ENCODE results near the gene TNFRSF17. TPM values are rescaled to one million over a fixed set of nuclear protein-coding genes. Genes with fewer than 3 reads are reported as not detected.

TNFRSF17 gene
- total and polyA plus RNA-seq, 2 donors (not counting 3 experiments of a cell fraction or from before 2014, with no cell fraction given), result not detected

GRCh38 chr16:11978080-11978479 is 13.1 kb downstream of the TNFRSF17 start:
- Histone ChIP-seq H3K36me3 (ENCODE audit: control insufficient read depth in 2 of 2, extremely low read depth in 1 of 2, insufficient read depth in 2 of 2, low read length in 2 of 2) (no peaks in the 10 kb centered on the region), H3K9me3 (replicated peaks; ENCODE audit: control insufficient read depth, insufficient read depth, low read length) (no peaks in the 10 kb centered on the region), H3K27ac (ENCODE audit: insufficient read depth, low read depth, low read length) (no peak overlapping the region), H2AFZ (ENCODE audit: low read depth, low read length) (no peak overlapping the region), H3K9ac (replicated peaks; ENCODE audit: extremely low read depth, insufficient read depth, low read length) (no peak overlapping the region), H3K4me3 (replicated peaks in 1 of 3; ENCODE audit: insufficient read depth in 1 of 3, low read depth in 1 of 3, low read length in 3 of 3) (no peak overlapping the region), H3K9me1 (replicated peaks; ENCODE audit: control insufficient read depth, extremely low read depth, insufficient read depth, low read length) (no peaks in the 10 kb centered on the region), H3K4me2 (ENCODE audit: insufficient read depth, low read length) (no peak overlapping the region), H3K4me1 (ENCODE audit: control insufficient read depth, extremely low read depth, insufficient read depth, low read length) (peaks cover 14% of the 10 kb centered on the region), H4K20me1 (replicated peaks; ENCODE audit: control insufficient read depth, extremely low read depth, insufficient read depth, low read length) (no peaks in the 10 kb centered on the region), H3K79me2 (ENCODE audit: control insufficient read depth, insufficient read depth, low read length) (peaks cover 10% of the 10 kb centered on the region), H3K27me3 (ENCODE audit: control insufficient read depth in 2 of 2, insufficient read depth in 2 of 2, low read length in 2 of 2) (no peaks in the 10 kb centered on the region)
- POLR2A ChIA-PET, result no interaction called here
- TF ChIP-seq FOS (IDR thresholded peaks at IDR 0.05; ENCODE audit: borderline replicate concordance, insufficient read depth, low read length) (no peak), POLR2AphosphoS5 (IDR thresholded peaks at IDR 0.05; ENCODE audit: insufficient read depth, low read depth, low read length) (no peak), MAX (IDR thresholded peaks at IDR 0.05; ENCODE audit: insufficient read depth, insufficient read length) (no peak)
- intact Hi-C loops (cut with micrococcal nuclease) (loop anchor here (5.0 kb wide), 1 partner anchor 236 kb away; the partner anchor contains the start of gene TXNDC11), dilution Hi-C loops (cut with MboI; ENCODE audit: extremely low pct_ligation_motif_present, low sequenced_read_pairs) (no loop called here)
- BruUV-seq (replicated peaks), result no TSS peak
- CTCF ChIA-PET, result interaction anchor here (1.3 to 2.5 kb wide), 2 partner anchors 62 to 90 kb away, joined by 3 to 37 read pairs; partner anchors contain the start of gene GSPT1
- FAIRE-seq, result no peak
- no peak for DNase-seq (ENCODE audit: low read depth, low spot score)

DNA sequence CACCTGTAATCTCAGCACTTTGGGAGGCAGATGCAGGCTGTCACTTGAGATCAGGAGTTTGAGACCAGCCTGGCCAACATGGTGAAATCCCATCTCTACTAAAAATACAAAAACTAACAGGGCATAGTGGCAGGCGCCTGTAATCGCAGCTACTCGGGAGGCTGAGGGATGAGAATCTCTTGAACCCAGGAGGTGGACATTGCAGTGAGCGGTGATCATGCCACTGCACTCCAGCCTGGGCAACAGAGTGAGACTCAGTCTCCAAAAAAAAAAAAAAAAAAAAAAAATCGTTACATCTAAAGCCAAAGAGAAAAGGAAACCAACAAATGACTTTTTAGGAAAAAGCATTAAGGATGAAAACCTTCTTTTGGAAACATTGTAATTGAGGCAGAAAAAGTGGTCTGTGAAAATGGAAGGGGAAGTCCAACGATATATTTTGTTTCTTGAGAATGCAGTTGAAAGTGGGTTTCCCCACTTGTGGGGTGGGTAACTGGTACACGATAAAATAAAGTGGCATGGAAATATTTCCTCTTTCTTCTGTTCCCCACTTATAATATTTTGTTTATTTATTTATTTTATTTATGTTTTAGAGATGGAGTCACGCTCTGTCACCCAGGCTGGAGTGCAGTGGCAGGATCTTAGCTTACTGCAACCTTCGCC is 14.1 kb downstream of the TNFRSF17 start:
- Histone ChIP-seq H4K20me1 (replicated peaks; ENCODE audit: control insufficient read depth, extremely low read depth, insufficient read depth, low read length) (no peaks in the 10 kb centered on the region), H3K9me1 (replicated peaks; ENCODE audit: control insufficient read depth, extremely low read depth, insufficient read depth, low read length) (no peaks in the 10 kb centered on the region), H3K9ac (replicated peaks; ENCODE audit: extremely low read depth, insufficient read depth, low read length) (no peak overlapping the region), H2AFZ (ENCODE audit: low read depth, low read length) (no peak overlapping the region), H3K27me3 (ENCODE audit: control insufficient read depth in 2 of 2, insufficient read depth in 2 of 2, low read length in 2 of 2) (no peaks in the 10 kb centered on the region), H3K27ac (ENCODE audit: insufficient read depth, low read depth, low read length) (no peak overlapping the region), H3K4me3 (replicated peaks in 1 of 3; ENCODE audit: insufficient read depth in 1 of 3, low read depth in 1 of 3, low read length in 3 of 3) (no peak overlapping the region), H3K36me3 (ENCODE audit: control insufficient read depth in 2 of 2, extremely low read depth in 1 of 2, insufficient read depth in 2 of 2, low read length in 2 of 2) (no peaks in the 10 kb centered on the region), H3K79me2 (ENCODE audit: control insufficient read depth, insufficient read depth, low read length) (peaks cover 10% of the 10 kb centered on the region), H3K4me1 (ENCODE audit: control insufficient read depth, extremely low read depth, insufficient read depth, low read length) (peaks cover 14% of the 10 kb centered on the region), H3K9me3 (replicated peaks; ENCODE audit: control insufficient read depth, insufficient read depth, low read length) (no peaks in the 10 kb centered on the region), H3K4me2 (ENCODE audit: insufficient read depth, low read length) (no peak overlapping the region)
- POLR2A ChIA-PET, result no interaction called here
- no peak for TF ChIP-seq POLR2A (IDR thresholded peaks at IDR 0.05; ENCODE audit: low read depth, low read length)
- TF ChIP-seq JUN (IDR thresholded peaks at IDR 0.05; ENCODE audit: borderline replicate concordance, insufficient read depth, insufficient read length, low read depth), result no peak
- TF ChIP-seq MYC (IDR thresholded peaks at IDR 0.05; ENCODE audit: low read depth, low read length), result no peak
- TF ChIP-seq FOS (IDR thresholded peaks at IDR 0.05; ENCODE audit: borderline replicate concordance, insufficient read depth, low read length), result no peak
- no peak for TF ChIP-seq MAX (IDR thresholded peaks at IDR 0.05; ENCODE audit: insufficient read depth, insufficient read length)
- TF ChIP-seq POLR2AphosphoS5 (IDR thresholded peaks at IDR 0.05; ENCODE audit: insufficient read depth, low read depth, low read length), result no peak
- TF ChIP-seq EZH2 (IDR thresholded peaks at IDR 0.05; ENCODE audit: borderline replicate concordance, low read depth, low read length, severe bottlenecking), result no peak
- no peak for TF ChIP-seq GATA2 (IDR thresholded peaks at IDR 0.05; ENCODE audit: insufficient read depth, insufficient read length, low read depth, low read length)
- TF ChIP-seq CTCF (IDR thresholded peaks at IDR 0.05; ENCODE audit: extremely low read depth in 1 of 2, insufficient read depth in 1 of 2, low read depth in 1 of 2, low read length in 2 of 2), result no peak
- no TSS peak for BruUV-seq (replicated peaks)
- dilution Hi-C loops (cut with MboI; ENCODE audit: extremely low pct_ligation_motif_present, low sequenced_read_pairs), result no loop called here
- FAIRE-seq (no peak), DNase-seq (ENCODE audit: low read depth, low spot score) (no peak)
- intact Hi-C loops (cut with micrococcal nuclease), result loop anchor here (5.0 kb wide), 1 partner anchor 237 kb away; the partner anchor contains the start of gene TXNDC11
- CTCF ChIA-PET, result interaction anchor here (1.1 to 1.3 kb wide), 2 partner anchors 63 to 89 kb away, joined by 3 read pairs; partner anchors contain the start of gene GSPT1
